Osteoblast (primary cell): ENCODE results near the gene SP140. TPM values are rescaled to one million over a fixed set of nuclear protein-coding genes. Genes with fewer than 3 reads are reported as not detected.
"Not testable (repeated sequence)": the region's sequence is repeated elsewhere in the genome, so short reads cannot be mapped to it uniquely, and the experiment has no call there.

Experiments used
- DNase-seq: peaks from one replicate; pipeline ENCODE4 v3.0.0; 2011; ENCODE audit warnings: low spot score, mixed read lengths; ENCODE audit not compliant: insufficient read length; ENCODE audit errors: missing footprints
- H2AFZ ChIP-seq: 2 replicates; pipeline ENCODE4 v1.6.0; 2011; ENCODE audit warnings: mild to moderate bottlenecking, low read length
- H3K27ac ChIP-seq: 2 replicates; pipeline ENCODE4 v1.5.1; 2011; ENCODE audit warnings: mild to moderate bottlenecking, low read depth, low read length, moderate library complexity
- H3K27me3 ChIP-seq: 2 replicates; pipeline ENCODE4 v1.6.0; 2012; ENCODE audit warnings: mild to moderate bottlenecking, control low read depth, inconsistent platforms, low read length, moderate library complexity; ENCODE audit not compliant: insufficient read depth
- H3K36me3 ChIP-seq: 2 replicates; pipeline ENCODE4 v1.5.1; 2011; ENCODE audit warnings: mild to moderate bottlenecking, low read length, control low read depth, moderate library complexity; ENCODE audit not compliant: insufficient read depth
- H3K4me1 ChIP-seq: 2 replicates; pipeline ENCODE4 v1.5.1; 2011; ENCODE audit warnings: mild to moderate bottlenecking, low read length, control low read depth, moderate library complexity; ENCODE audit not compliant: insufficient read depth
- H3K4me2 ChIP-seq: 2 replicates; pipeline ENCODE4 v1.6.0; 2011; ENCODE audit warnings: mild to moderate bottlenecking, low read length; ENCODE audit not compliant: insufficient read depth
- H3K4me3 ChIP-seq: fragments of 200-600 bp; sonication (generic); 3 replicates; pipeline ENCODE4 v1.5.1; 2012; ENCODE audit warnings: mild to moderate bottlenecking, low read length, inconsistent platforms; ENCODE audit not compliant: insufficient read depth
- H3K79me2 ChIP-seq: 2 replicates; pipeline ENCODE4 v1.6.0; 2012; ENCODE audit warnings: mild to moderate bottlenecking, low read length, control low read depth, inconsistent platforms; ENCODE audit not compliant: insufficient read depth
- H3K9me3 ChIP-seq: 2 replicates; pipeline ENCODE4 v1.5.1; 2011; ENCODE audit warnings: low read depth, low read length, control low read depth
- H4K20me1 ChIP-seq: 2 replicates; pipeline ENCODE4 v1.6.0; 2012; ENCODE audit warnings: mild to moderate bottlenecking, low read length, control low read depth; ENCODE audit not compliant: insufficient read depth
- total RNA-seq: library from RNA; depleted of rRNA; stranded (reverse); fragments of >200 nt; gene quantifications from 2 replicates; pipeline ENCODE4 v1.2.3, GENCODE V29; 2012
- TF ChIP-seq, protein P1 (sequence below): IDR thresholded peaks from 2 replicates; pipeline ENCODE4 v1.5.1; 2011; ENCODE audit warnings: mild to moderate bottlenecking, low read depth, low read length, moderate library complexity; ENCODE audit errors: extremely low read depth

Gene SP140
- total RNA-seq, 1 donor = 0.36 TPM

DNA sequence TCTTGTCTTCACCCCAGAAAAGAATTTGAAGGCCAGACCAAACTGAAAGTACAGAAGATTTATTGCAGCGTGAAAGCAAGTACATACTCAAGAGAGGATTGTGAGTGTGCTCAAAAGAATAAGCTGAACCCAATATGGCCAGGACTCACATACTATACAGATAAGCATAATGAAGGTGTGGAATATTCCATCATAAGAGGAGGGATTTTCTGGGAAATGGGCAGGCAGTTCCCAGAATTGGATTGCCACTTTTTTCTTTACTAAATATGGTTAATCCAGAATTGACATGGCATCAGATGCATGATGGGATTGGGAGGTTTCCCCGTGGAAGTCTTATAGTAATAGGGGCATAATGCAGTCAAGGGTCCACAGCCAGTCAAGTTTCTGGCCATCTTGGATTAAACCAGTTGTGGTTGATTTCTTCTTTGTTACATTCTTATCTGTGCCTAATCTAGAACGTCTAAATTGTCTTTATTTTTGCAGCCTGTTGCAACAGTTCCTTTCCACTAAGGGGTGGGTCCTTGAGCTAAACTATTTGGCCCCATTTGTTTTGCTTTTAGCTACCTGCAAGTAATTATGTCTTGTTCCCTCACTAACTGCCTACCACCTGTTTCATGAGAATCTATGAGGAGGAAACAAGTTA lies 110.4 kb downstream of the SP140 start:
- H3K4me1 ChIP-seq = peaks cover 13% of the 10 kb centered on the region
- H3K4me2 ChIP-seq = peak overlapping the region; percentile 30
- H3K9me3 ChIP-seq = no peaks in the 10 kb centered on the region
- H3K27me3 ChIP-seq = no peaks in the 10 kb centered on the region
- H2AFZ ChIP-seq = no peak overlapping the region
- peak overlapping the region; percentile 6 for H3K4me3 ChIP-seq
- DNase-seq = no peak
- no peak overlapping the region for H3K27ac ChIP-seq
- H4K20me1 ChIP-seq = peaks cover 14% of the 10 kb centered on the region
- H3K36me3 ChIP-seq = peaks cover 9% of the 10 kb centered on the region
- peaks cover 33% of the 10 kb centered on the region for H3K79me2 ChIP-seq
- TF ChIP-seq, protein P1, sequence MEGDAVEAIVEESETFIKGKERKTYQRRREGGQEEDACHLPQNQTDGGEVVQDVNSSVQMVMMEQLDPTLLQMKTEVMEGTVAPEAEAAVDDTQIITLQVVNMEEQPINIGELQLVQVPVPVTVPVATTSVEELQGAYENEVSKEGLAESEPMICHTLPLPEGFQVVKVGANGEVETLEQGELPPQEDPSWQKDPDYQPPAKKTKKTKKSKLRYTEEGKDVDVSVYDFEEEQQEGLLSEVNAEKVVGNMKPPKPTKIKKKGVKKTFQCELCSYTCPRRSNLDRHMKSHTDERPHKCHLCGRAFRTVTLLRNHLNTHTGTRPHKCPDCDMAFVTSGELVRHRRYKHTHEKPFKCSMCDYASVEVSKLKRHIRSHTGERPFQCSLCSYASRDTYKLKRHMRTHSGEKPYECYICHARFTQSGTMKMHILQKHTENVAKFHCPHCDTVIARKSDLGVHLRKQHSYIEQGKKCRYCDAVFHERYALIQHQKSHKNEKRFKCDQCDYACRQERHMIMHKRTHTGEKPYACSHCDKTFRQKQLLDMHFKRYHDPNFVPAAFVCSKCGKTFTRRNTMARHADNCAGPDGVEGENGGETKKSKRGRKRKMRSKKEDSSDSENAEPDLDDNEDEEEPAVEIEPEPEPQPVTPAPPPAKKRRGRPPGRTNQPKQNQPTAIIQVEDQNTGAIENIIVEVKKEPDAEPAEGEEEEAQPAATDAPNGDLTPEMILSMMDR = no peak

GRCh38 chr2:230341936-230342528 lies 116.5 kb downstream of the SP140 start:
- H3K79me2 ChIP-seq = peaks cover 23% of the 10 kb centered on the region
- H3K9me3 ChIP-seq, H3K36me3 ChIP-seq, H3K4me3 ChIP-seq, H3K4me1 ChIP-seq, H2AFZ ChIP-seq, H3K27me3 ChIP-seq, H3K4me2 ChIP-seq, DNase-seq, H4K20me1 ChIP-seq, H3K27ac ChIP-seq: not testable (repeated sequence)

GRCh38 chr2:230343041-230343624 lies 117.6 kb downstream of the SP140 start:
- not testable (repeated sequence) for H3K9me3 ChIP-seq, H3K4me1 ChIP-seq, H3K27me3 ChIP-seq, H3K36me3 ChIP-seq, DNase-seq, H3K4me2 ChIP-seq, H3K4me3 ChIP-seq, H3K27ac ChIP-seq, H2AFZ ChIP-seq
- H4K20me1 ChIP-seq = peaks cover 12% of the 10 kb centered on the region
- peaks cover 34% of the 10 kb centered on the region for H3K79me2 ChIP-seq

DNA sequence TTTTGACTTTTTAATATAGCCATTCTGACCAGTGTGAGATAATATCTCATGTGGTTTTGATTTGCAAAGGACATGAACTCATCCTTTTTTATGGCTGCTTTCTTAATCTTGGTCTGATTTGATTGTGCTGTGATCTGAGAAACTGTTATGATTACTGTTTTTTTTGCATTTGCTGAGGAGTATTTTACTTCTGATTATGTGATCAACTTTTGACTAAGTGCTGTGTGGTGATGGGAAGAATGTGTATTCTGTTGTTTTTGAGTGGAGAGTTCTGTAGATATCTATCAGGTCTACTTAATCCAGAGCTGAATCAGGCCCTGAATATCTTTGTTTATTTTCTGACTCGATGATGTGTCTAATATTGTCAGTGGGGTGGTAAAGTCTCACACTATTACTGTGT lies 118.2 kb downstream of the SP140 start:
- Histone ChIP-seq H3K36me3 (no peaks in the 10 kb centered on the region), H3K4me1 (no peaks in the 10 kb centered on the region), H4K20me1 (peaks cover 12% of the 10 kb centered on the region), H3K27ac (no peak overlapping the region), H3K79me2 (peaks cover 36% of the 10 kb centered on the region), H2AFZ (no peak overlapping the region), H3K9me3 (no peaks in the 10 kb centered on the region), H3K4me2 (no peak overlapping the region), H3K27me3 (no peaks in the 10 kb centered on the region), H3K4me3 (no peak overlapping the region)
- TF ChIP-seq, protein P1 = no peak
- DNase-seq = no peak

GRCh38 chr2:230346465-230346864 lies 120.9 kb downstream of the SP140 start:
- Histone ChIP-seq H4K20me1 (peaks cover 12% of the 10 kb centered on the region), H3K4me1 (no peaks in the 10 kb centered on the region), H3K4me2 (no peak overlapping the region), H3K79me2 (peaks cover 40% of the 10 kb centered on the region), H3K4me3 (no peak overlapping the region), H3K27ac (no peak overlapping the region), H3K27me3 (no peaks in the 10 kb centered on the region), H3K36me3 (no peaks in the 10 kb centered on the region), H2AFZ (no peak overlapping the region), H3K9me3 (no peaks in the 10 kb centered on the region)
- DNase-seq = no peak
- TF ChIP-seq, protein P1 = no peak
